Neuronal stem cell (in vitro differentiated cells): Measurements from ENCODE around the gene ABI2.

Source experiments
- DNase-seq: peaks from one replicate; pipeline ENCODE4 v3.0.0-alpha.2; 2013; ENCODE audit warnings: low spot score
- H2AFZ ChIP-seq: one replicate; pipeline ENCODE4 v1.6.1; 2013; ENCODE audit warnings: mild to moderate bottlenecking, low read length, inconsistent platforms
- H2AK5ac ChIP-seq: 2 replicates; pipeline ENCODE4 v1.6.1; 2013; ENCODE audit warnings: low read depth, mild to moderate bottlenecking, inconsistent platforms, low read length, moderate library complexity, mixed read lengths
- H2BK120ac ChIP-seq: 2 replicates; pipeline ENCODE4 v1.6.1; 2013; ENCODE audit warnings: low read depth, mild to moderate bottlenecking, inconsistent platforms, low read length, moderate library complexity, mixed read lengths
- H2BK12ac ChIP-seq: one replicate; pipeline ENCODE4 v1.6.1; 2013; ENCODE audit warnings: low read length, inconsistent platforms
- H2BK15ac ChIP-seq: 2 replicates; pipeline ENCODE4 v1.6.1; 2013; ENCODE audit warnings: mild to moderate bottlenecking, low read length, inconsistent platforms, mixed read lengths
- H2BK5ac ChIP-seq: one replicate; pipeline ENCODE4 v1.6.1; 2013; ENCODE audit warnings: inconsistent platforms, mild to moderate bottlenecking, low read length, moderate library complexity
- H3K14ac ChIP-seq: one replicate; pipeline ENCODE4 v1.6.1; 2013; ENCODE audit warnings: low read length, inconsistent platforms
- H3K18ac ChIP-seq: 2 replicates; pipeline ENCODE4 v1.6.1; 2013; ENCODE audit warnings: low read length, inconsistent platforms
- H3K23ac ChIP-seq: 2 replicates; pipeline ENCODE4 v1.6.1; 2013; ENCODE audit warnings: low read depth, mild to moderate bottlenecking, mixed read lengths, low read length, inconsistent platforms; ENCODE audit not compliant: poor library complexity
- H3K27ac ChIP-seq: replicated peaks from 3 replicates; pipeline ENCODE4 v1.5.1; 2013; ENCODE audit warnings: low read length, inconsistent platforms
- H3K27me3 ChIP-seq, 3 experiments: 2 replicates each; pipeline ENCODE4 v1.6.1; 2013; ENCODE audit warnings: low read length in 3 of 3, mild to moderate bottlenecking in 2 of 3, inconsistent platforms in 1 of 3, low read depth in 1 of 3, mixed read lengths in 1 of 3, moderate library complexity in 1 of 3; ENCODE audit not compliant: control insufficient read depth in 3 of 3, insufficient read depth in 3 of 3
- H3K36me3 ChIP-seq, 2 donors: replicated peaks in 1 of 2; 2 replicates each; pipeline ENCODE4 v1.6.1; 2013; ENCODE audit warnings: low read length in 2 of 2; ENCODE audit not compliant: control insufficient read depth in 2 of 2, insufficient read depth in 2 of 2
- H3K4ac ChIP-seq: 2 replicates; pipeline ENCODE4 v1.6.1; 2013; ENCODE audit warnings: inconsistent platforms, mild to moderate bottlenecking, low read length, moderate library complexity
- H3K4me1 ChIP-seq, 2 donors: 1 replicate in 1 of 2; 2 replicates in 1 of 2; pipeline ENCODE4 v1.6.1; 2013; ENCODE audit warnings: low read length in 2 of 2, low read depth in 1 of 2; ENCODE audit not compliant: control insufficient read depth in 2 of 2, insufficient read depth in 1 of 2
- H3K4me2 ChIP-seq: one replicate; pipeline ENCODE4 v1.6.1; 2013; ENCODE audit warnings: mild to moderate bottlenecking, low read length, inconsistent platforms; ENCODE audit not compliant: insufficient read depth, poor library complexity, severe bottlenecking
- H3K4me3 ChIP-seq, 2 donors: 2 replicates each; pipeline ENCODE4 v1.5.1; 2013; ENCODE audit warnings: low read length in 2 of 2, mild to moderate bottlenecking in 2 of 2, inconsistent platforms in 1 of 2, moderate library complexity in 1 of 2
- H3K79me1 ChIP-seq: one replicate; pipeline ENCODE4 v1.6.1; 2013; ENCODE audit warnings: low read depth, mild to moderate bottlenecking, inconsistent platforms, low read length, moderate library complexity
- H3K9ac ChIP-seq: one replicate; pipeline ENCODE4 v1.6.1; 2013; ENCODE audit warnings: mild to moderate bottlenecking, low read depth, low read length, inconsistent platforms; ENCODE audit not compliant: poor library complexity
- H3K9me3 ChIP-seq, 2 donors: replicated peaks in 1 of 2; 2 replicates each; pipeline versions ENCODE3 to v1.6.1; 2013; ENCODE audit warnings: low read length in 2 of 2, mild to moderate bottlenecking in 2 of 2, inconsistent platforms in 1 of 2, low read depth in 1 of 2, mixed read lengths in 1 of 2, moderate library complexity in 1 of 2; ENCODE audit not compliant: control insufficient read depth in 2 of 2, insufficient read depth in 1 of 2
- H4K8ac ChIP-seq: one replicate; pipeline ENCODE4 v1.6.1; 2013; ENCODE audit warnings: low read depth, mild to moderate bottlenecking, inconsistent platforms, low read length, moderate library complexity
- H4K91ac ChIP-seq: one replicate; pipeline ENCODE4 v1.6.1; 2013; ENCODE audit warnings: low read length, low read depth, mild to moderate bottlenecking, inconsistent platforms; ENCODE audit not compliant: poor library complexity
- WGBS, 2 donors: extraction: QIAGEN DNeasy Blood & Tissue Kit; methylation state at CpG; one replicate each; pipeline ENCODE4 v1.1.7; 2013; ENCODE audit warnings: missing lambda C conversion rate in 2 of 2, mixed read lengths in 1 of 2; ENCODE audit not compliant: insufficient read length in 2 of 2, insufficient replicate concordance in 1 of 2; ENCODE audit errors: extremely low coverage in 2 of 2; 5-methylcytosine and 5-hydroxymethylcytosine counted together

Gene ABI2

GRCh38 chr2:203432811-203433210 is 104.6 kb downstream of the ABI2 start:
- Histone ChIP-seq H2BK15ac (no peak overlapping the region), H3K4me3 (no peak overlapping the region), H2AK5ac (no peak overlapping the region), H3K14ac (no peak overlapping the region), H4K8ac (no peak overlapping the region), H2BK5ac (no peak overlapping the region), H3K9ac (no peak overlapping the region), H2BK12ac (no peak overlapping the region), H3K27me3 (no peaks in the 10 kb centered on the region), H3K4me1 (no peaks in the 10 kb centered on the region), H3K36me3 (peaks cover 8 to 93% of the 10 kb centered on the region in 2 donors), H3K27ac (no peak overlapping the region), H3K4me2 (no peak overlapping the region), H3K18ac (no peak overlapping the region), H3K4ac (no peak overlapping the region), H4K91ac (no peak overlapping the region), H3K9me3 (peaks cover 0 to 2% of the 10 kb centered on the region in 2 donors), H2BK120ac (no peak overlapping the region), H3K23ac (no peak overlapping the region), H3K79me1 (peaks cover 2% of the 10 kb centered on the region), H2AFZ (no peak overlapping the region)
- WGBS, 2 donors: no CpG with 5 or more reads among the region's 6 CpGs
- no peak for DNase-seq

- Histone ChIP-seq H3K9me3 (peaks cover 0 to 2% of the 10 kb centered on the region in 2 donors), H3K9ac (no peak overlapping the region), H3K27ac (no peak overlapping the region), H3K4me2 (no peak overlapping the region), H4K8ac (no peak overlapping the region), H3K4ac (no peak overlapping the region), H4K91ac (no peak overlapping the region), H2AK5ac (no peak overlapping the region), H3K23ac (no peak overlapping the region), H3K79me1 (peaks cover 2% of the 10 kb centered on the region), H2BK5ac (no peak overlapping the region), H3K14ac (no peak overlapping the region), H3K27me3 (no peaks in the 10 kb centered on the region), H3K4me3 (no peak overlapping the region), H3K4me1 (peaks cover 0 to 13% of the 10 kb centered on the region in 2 donors), H2AFZ (no peak overlapping the region), H3K36me3 (peaks cover 9 to 91% of the 10 kb centered on the region in 2 donors), H2BK12ac (no peak overlapping the region), H2BK15ac (no peak overlapping the region), H3K18ac (no peak overlapping the region), H2BK120ac (no peak overlapping the region)
- WGBS, 2 donors: no CpG with 5 or more reads among the region's 2 CpGs
- no peak for DNase-seq
Measured at GRCh38 chr2:203436496-203436895, 108.3 kb downstream of the ABI2 start.

- H2AFZ ChIP-seq: no peak overlapping the region
- no peak overlapping the region for H3K14ac ChIP-seq
- H3K9me3 ChIP-seq: peaks cover 0 to 2% of the 10 kb centered on the region in 2 donors
- no peak overlapping the region for H3K4ac ChIP-seq
- H2BK5ac ChIP-seq: no peak overlapping the region
- H3K27me3 ChIP-seq: no peaks in the 10 kb centered on the region
- no peak overlapping the region for H2BK12ac ChIP-seq
- no peak overlapping the region for H3K27ac ChIP-seq
- H4K91ac ChIP-seq: no peak overlapping the region
- no peak overlapping the region for H3K23ac ChIP-seq
- H3K36me3 ChIP-seq: peaks cover 13 to 91% of the 10 kb centered on the region in 2 donors
- no CpG with 5 or more reads among the region's 4 CpGs for WGBS, 2 donors
- no peak for DNase-seq
- peaks cover 2% of the 10 kb centered on the region for H3K79me1 ChIP-seq
- H3K4me2 ChIP-seq: no peak overlapping the region
- H2BK15ac ChIP-seq: no peak overlapping the region
- no peak overlapping the region for H2BK120ac ChIP-seq
- H3K4me3 ChIP-seq: no peak overlapping the region
- no peak overlapping the region for H4K8ac ChIP-seq
- H3K9ac ChIP-seq: no peak overlapping the region
- peaks cover 0 to 13% of the 10 kb centered on the region in 2 donors for H3K4me1 ChIP-seq
- no peak overlapping the region for H3K18ac ChIP-seq
- no peak overlapping the region for H2AK5ac ChIP-seq
Measured at GRCh38 chr2:203437511-203437910, 109.3 kb downstream of the ABI2 start.

- no CpG with 5 or more reads among the region's 2 CpGs for WGBS, 2 donors
- no peak overlapping the region for H2BK15ac ChIP-seq
- no peak overlapping the region for H2BK5ac ChIP-seq
Measured at GRCh38 chr2:203438528-203438927, 110.3 kb downstream of the ABI2 start.

More at GRCh38 chr2:203438528-203438927, 110.3 kb downstream of the ABI2 start:
- no peak for DNase-seq
- Histone ChIP-seq H3K27ac (no peak overlapping the region), H2AK5ac (no peak overlapping the region), H2BK12ac (no peak overlapping the region), H3K9ac (no peak overlapping the region), H4K91ac (no peak overlapping the region), H3K4me3 (no peak overlapping the region), H3K4me2 (no peak overlapping the region), H3K36me3 (peaks cover 10 to 94% of the 10 kb centered on the region in 2 donors), H3K14ac (no peak overlapping the region), H3K9me3 (no peaks in the 10 kb centered on the region), H2BK120ac (no peak overlapping the region), H3K4ac (no peak overlapping the region), H3K23ac (no peak overlapping the region), H3K18ac (no peak overlapping the region), H3K79me1 (no peaks in the 10 kb centered on the region), H3K4me1 (peaks cover 0 to 13% of the 10 kb centered on the region in 2 donors), H2AFZ (no peak overlapping the region), H3K27me3 (no peaks in the 10 kb centered on the region), H4K8ac (no peak overlapping the region)
